GM12891 (cell line): Measurements from ENCODE around the gene ACSBG1.

Experiments
- POLR2A ChIP-seq: IDR thresholded peaks from 2 replicates; pipeline ENCODE4 v1.6.1; 2011; ENCODE audit warnings: low read depth, low read length, control low read depth
- POLR2AphosphoS5 ChIP-seq: IDR thresholded peaks from 2 replicates; pipeline ENCODE4 v1.6.1; 2011; ENCODE audit warnings: low read depth, low read length, control low read depth
- SPI1 ChIP-seq: IDR thresholded peaks from 2 replicates; pipeline ENCODE4 v1.6.1; 2011; ENCODE audit warnings: low read depth, low read length, control low read depth
- TAF1 ChIP-seq: IDR thresholded peaks from 2 replicates; pipeline ENCODE4 v1.6.1; 2011; ENCODE audit warnings: low read depth, low read length, control low read depth

DNA sequence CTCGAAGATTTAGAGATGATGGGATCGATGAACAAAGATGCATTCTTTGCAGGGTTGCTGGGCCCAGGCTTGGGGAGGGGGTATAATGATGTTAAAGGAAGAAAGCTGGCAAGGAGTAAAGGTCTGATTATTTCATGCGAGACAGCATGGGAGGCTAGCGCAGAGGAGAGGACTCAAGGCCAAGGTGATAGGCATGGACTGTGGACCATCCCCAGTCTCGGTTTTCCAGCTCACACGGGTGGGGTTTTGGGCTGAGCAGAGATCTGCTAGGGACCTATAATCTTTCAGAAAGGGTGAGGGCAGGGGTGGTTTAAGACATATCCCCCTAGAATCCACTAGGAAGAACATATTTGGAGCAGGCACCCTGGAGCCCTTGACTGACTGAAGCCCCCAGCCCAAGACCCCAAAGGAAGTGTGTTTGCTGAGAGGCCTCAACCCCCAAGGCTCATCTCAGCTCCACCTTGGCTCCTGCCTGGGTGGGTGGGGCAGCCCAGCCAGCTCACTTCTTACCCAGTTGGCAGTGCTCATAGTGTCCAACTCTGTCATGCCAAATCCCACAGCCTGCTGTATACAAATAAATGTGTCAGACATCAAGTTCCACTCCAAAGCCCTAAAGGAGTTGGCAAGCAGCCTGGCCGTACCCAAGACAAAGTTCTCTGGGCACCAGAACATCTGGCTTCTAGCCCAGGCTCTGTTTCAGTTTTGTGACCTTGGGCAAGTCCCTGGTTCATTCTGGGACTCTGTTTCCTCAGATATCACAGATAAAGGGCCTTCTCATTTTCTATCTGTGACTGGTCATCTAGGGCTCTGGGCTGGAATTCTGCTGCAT, 17.9 kb downstream of the ACSBG1 start:
- TF ChIP-seq SPI1 (no peak), POLR2AphosphoS5 (no peak), POLR2A (no peak), TAF1 (no peak)
